Posterior vena cava (tissue), 2 donors: ENCODE data around the gene TANGO2. TPM values are rescaled to one million over a fixed set of nuclear protein-coding genes. Genes with fewer than 3 reads are reported as not detected.

Experiments used
- DNase-seq: peaks from one replicate; pipeline ENCODE4 v3.0.0-alpha.2; 2020; ENCODE audit warnings: low spot score
- intact Hi-C, 2 donors: fragments of 100-400 bp; cut with DNase I; formaldehyde crosslinking; loops; one replicate each; pipeline versions ENCODE4 v1.14.1 to v1.14.2; 2022 to 2023
- total RNA-seq, 2 donors: library from RNA; stranded (reverse); fragmentation: NEBNext Ultra II Directional; extraction: Animal tissue kit (Norgen Biotek cat#: 25700); gene quantifications; one replicate each; pipeline ENCODE4 v1.2.1, GENCODE V29; 2021
- donor health status: DM: yes; HTN: yes; CAD: no.
- donor health status: DM: yes; HTN: yes; CAD: no.

Gene TANGO2
- total RNA-seq, 2 donors from 2014 or later, result 28.4 to 31.1 TPM

- no peak for DNase-seq
Measured at GRCh38 chr22:20107951-20108756, 87.2 kb downstream of the TANGO2 start.

GRCh38 chr22:20108757-20109230 lies 87.9 kb downstream of the TANGO2 start:
- DNase-seq, result no peak
- intact Hi-C loops, result loop anchor here in 1 of 2 donors (1.0 kb wide), 1 partner anchor 140 kb away; no protein-coding TSS in a partner anchor

More at GRCh38 chr22:20107951-20108756, 87.2 kb downstream of the TANGO2 start:
- intact Hi-C loops, result no loop called here

DNA sequence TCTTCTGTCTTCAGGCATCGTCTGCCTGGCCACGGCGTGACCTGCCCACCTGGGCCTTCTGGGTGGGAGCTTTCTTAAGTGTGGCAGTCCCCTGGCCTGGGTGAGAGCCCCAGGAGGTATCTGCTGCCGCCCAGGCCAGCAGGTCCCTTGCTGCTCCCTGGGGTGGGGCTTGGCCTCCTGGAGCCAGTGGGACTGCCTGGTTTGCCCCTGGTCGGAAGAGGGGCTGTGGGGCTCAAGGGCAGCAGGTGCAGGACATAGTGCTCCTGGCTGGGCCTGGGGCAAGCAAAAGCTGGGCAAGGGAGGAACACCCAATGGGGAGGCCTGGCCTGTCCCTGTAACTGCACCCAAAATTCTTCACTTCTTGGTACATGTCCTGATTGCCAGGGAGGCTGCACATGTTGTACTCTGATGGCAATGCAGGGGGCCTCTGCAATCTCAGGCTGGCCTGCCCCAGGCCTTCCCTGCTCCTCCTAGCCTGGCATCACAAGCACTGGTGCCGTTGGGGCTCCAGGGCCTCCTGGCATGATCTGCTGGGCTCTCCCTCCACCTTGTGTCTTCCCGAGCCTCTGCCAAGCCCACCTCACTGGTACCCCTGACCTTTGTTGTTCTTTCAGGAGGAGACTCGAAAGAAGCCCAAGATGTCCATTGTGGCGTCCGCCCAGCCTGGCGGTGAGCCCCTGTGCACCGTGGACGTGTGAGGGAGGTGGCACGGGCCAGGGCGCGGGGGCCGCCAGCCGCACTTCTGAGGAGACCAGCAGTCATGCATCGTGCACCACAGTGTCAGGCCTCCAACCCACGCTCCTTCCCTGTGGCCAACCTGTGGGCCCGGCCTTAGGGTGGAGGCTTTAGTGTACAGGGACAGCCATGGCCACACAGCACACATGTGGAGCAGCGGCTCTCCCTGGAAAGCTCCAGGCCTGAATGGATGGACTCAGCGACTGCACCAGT lies 88.8 kb downstream of the TANGO2 start:
- intact Hi-C loops, result loop anchor here in 1 of 2 donors (1.0 kb wide), 1 partner anchor 141 kb away; no protein-coding TSS in a partner anchor
- no peak for DNase-seq

DNA sequence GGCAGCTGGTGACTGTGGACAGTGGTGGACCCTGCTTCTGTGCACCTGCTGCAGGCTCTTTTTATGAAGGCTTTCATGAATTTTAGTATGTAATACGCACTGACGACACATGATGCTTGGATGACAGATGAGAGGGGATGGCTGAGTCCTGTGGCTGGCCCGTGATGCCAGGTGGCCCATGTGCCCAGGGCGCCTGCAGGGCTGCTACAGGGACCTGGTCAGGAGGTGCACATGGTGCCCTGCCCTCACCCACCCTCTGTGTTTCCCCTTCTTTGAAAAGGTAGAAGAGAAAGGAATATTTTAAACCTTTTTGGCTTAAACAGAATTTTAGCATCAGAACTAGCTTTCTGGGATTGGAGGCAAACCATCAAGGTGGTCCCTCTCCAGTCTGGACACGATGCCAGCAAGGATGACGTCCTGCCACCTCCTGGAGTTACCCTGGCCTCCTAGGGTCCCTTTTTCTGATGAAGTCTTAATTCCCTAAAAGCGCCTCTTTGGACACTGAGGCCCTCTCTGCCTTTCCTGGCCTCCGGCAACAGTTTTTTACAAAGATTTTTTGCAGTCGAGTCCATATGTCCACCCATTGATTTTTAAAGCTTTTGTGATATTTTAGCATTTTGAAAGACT lies 89.6 kb downstream of the TANGO2 start:
- intact Hi-C loops, result no loop called here
- no peak for DNase-seq

GRCh38 chr22:20111045-20111688 lies 90.3 kb downstream of the TANGO2 start:
- DNase-seq, result no peak
- intact Hi-C loops, result no loop called here

- intact Hi-C loops, result no loop called here
- DNase-seq, result no peak
Measured at GRCh38 chr22:20111689-20112622, 91.0 kb downstream of the TANGO2 start.

- intact Hi-C loops, result no loop called here
- DNase-seq, result no peak
Measured at GRCh38 chr22:20112623-20113511, 92.0 kb downstream of the TANGO2 start.

- intact Hi-C loops, result no loop called here
- DNase-seq, result no peak
Measured at GRCh38 chr22:20113551-20114310, 92.8 kb downstream of the TANGO2 start.

DNA sequence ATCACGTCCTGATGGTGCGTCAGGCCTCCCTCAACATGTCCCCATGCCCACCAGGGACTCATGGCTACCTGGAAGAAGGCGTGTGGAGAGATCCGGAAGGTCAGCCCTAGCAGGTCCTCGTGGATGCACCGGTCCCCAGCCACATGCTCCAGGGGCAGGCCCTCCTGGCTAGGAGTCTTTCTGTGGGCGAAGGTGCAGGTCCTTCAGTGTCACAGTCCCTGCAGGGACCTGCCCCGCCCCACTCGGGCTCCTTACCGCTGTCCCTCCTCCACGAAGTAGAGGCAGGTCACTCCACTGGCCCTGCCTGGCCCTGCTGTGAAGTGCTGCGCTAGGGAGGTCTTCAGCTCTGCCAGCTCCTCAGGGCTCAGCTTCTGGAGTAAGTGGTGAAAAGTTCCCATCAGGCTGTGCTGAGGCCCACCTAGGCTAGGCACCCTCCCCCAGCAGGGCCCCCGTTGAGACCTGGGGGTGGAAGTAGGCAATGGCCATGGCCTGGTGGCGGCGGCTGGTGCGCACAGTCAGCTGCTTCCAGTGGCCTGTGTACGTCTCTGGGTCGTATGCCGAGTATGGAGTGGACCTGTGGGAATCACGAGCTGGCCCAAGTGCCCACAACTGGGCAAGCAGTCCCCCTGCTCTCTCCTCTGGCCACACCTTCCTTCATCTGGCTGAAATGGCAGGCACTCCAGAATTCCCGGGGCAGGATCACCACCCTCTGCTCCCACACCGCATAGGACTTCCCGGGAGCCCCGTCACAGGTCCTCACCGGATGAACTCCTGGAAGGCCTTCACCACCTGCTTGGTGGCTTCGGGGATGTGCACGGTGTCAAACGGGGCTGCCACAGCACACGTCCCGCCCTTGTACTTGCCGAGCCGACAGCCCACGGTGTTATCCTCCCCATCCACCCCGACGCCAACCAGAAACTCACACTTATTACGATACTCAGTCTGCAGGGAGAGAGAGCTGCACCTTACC lies 93.9 kb downstream of the TANGO2 start:
- no peak for DNase-seq
- intact Hi-C loops, result no loop called here

DNA sequence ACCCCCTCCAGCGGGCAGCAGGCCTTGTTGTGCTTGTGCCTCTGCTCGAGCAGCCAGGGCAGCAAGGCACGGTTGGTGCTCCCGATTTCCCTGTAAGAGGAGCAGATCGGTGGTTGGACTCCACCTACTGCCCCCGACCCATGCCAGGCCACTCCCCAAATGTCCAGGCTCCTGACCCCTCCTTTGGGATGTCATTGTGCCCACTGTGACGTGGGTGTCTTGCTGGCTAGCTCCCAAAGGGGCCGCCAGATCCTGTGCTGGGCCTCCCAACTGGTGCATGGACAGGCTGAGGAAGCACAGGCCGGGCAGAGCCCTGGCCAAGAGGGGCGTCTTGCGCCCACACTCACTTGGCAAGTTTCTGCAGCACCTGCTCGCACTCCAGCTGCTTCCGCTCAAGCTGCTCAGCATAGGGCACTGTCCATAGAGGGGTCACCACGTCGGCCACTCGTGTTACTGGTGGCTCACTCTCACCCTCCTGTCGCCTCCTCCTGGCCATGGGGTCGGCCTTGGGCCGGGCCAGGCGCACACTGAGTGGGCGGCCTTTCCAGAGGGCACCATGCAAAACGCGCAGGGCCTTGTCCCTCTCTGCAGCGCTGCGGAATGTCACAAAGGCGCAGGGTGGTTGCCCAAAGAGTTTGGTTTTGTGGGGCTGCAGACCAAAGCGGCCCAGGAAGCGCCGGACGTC lies 94.9 kb downstream of the TANGO2 start, which contains the start of gene RANBP1:
Gene RANBP1 (plus strand): TSS at position 414 of the 685 bp plus-strand sequence. CDS start 81 bp downstream, at position 495.
- DNase-seq, result no peak
- intact Hi-C loops, result no loop called here

DNA sequence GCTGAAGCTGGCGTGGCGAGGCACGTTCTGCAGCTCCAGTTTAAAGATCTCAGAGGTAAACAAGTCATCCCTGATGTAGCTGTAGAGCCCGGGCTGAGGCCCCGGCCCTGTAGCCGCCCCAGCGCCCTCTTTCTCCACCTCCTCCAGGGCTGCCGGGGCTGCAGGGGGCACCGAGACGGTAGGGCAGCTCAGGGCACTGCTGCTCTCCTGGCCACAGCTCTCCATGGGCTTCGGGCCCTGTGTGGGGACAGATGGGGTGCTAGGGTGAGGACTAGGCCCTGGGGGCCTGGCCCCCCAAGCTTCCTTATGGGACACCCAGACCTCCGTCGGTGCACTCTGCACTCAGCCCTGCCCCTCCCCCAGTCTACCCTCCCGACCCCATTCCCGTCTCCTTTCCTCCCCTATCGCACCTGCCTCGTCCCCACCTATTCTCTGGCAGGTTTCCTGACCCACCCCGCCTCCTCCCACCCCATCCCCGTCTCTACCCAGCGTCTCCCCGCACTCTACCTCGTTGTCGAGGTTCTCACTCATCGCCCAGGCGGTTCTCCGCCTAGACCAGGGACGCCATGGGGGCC lies 95.6 kb downstream of the TANGO2 start:
- DNase-seq, result no peak
- intact Hi-C loops, result no loop called here
